T-helper 9 cell (primary cell): ENCODE results near the gene UPF1.
"Not testable (repeated sequence)": the region's sequence is repeated elsewhere in the genome, so short reads cannot be mapped to it uniquely, and the experiment has no call there.

ENCODE experiments used
- DNase-seq: peaks from one replicate; pipeline ENCODE4 v3.0.0-alpha.2; 2020

UPF1 gene

DNA sequence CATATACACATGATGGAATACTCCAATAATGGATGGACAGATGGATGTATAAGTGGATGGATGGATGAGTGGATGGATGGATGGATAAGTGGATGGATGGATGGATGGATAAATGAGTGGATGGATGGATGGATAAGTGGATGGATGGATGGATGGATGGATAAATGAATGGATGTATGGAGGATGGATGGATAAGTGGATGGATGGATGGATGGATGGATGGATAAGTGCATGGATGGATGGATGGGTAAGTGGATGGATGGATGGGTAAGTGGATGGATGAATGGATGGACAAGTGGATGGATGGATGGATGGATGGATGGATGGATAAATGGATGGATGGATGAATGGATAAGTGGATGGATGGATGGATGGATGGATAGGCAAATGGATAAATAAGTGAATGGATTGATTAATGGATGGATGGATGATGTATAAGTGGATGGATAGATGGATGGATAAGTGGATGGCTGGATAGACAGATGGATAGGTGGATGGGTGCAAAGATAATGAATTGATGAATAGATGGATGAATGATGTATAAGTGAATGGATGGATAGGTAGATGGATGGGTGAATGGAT is 32.3 kb upstream of the UPF1 start:
- no peak for DNase-seq

DNA sequence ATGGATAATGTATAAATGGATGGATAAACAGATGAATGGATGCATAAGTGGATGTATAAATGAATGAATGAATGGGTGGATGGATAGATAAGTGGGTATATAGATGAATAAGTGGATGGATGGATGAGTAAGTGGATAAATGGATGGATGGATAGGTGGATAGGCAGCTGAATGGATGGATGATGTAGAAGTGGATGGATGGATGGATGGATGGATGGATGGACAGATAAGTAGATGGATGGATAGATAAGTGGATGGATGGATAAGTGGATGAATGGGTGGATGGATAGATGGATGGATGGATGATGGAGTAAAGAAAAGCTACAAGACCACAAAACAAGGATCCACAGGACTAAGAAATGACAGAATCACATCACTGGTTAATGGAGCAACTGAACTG is 31.7 kb upstream of the UPF1 start:
- no peak for DNase-seq

DNA sequence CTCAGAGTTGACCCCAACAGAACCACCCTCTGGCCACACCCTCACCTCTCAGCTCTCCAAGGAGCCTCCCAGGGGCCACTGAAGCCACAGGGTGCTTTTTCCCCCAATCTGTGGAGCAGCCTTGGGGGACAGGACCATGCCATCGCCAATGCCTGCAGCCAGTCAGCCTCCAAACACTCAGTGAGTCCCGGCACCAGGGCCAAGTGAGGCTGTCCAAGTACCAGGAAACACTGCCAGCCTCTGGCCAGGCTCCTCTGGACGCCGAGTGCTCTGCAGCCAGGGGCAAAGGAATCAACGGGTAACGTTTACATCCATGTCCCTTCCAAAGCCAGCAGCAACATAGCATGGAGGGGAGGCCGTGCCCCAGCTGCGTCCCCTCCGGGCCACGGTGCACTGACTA is 31.1 kb upstream of the UPF1 start:
- no peak for DNase-seq

DNA sequence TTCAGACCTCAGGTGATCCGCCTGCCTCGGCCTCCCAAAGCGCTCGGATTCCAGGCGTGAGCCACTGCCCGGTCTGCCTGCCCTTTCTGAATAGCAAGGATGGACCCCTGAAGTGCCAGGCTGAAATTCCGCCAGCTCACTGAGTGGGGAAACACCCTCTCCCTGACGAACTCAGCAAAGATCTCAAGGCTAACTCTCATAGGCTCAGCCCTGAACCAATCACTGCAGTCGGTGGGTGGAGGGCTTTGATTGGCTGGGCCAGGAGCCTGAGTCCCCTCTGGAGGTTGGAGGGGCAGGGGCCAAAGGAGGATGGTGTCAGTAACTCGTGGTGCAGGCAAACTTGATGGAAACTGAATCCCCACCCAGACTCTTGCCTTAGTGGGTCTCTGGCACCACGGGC is 29.4 kb upstream of the UPF1 start:
- no peak for DNase-seq

DNA sequence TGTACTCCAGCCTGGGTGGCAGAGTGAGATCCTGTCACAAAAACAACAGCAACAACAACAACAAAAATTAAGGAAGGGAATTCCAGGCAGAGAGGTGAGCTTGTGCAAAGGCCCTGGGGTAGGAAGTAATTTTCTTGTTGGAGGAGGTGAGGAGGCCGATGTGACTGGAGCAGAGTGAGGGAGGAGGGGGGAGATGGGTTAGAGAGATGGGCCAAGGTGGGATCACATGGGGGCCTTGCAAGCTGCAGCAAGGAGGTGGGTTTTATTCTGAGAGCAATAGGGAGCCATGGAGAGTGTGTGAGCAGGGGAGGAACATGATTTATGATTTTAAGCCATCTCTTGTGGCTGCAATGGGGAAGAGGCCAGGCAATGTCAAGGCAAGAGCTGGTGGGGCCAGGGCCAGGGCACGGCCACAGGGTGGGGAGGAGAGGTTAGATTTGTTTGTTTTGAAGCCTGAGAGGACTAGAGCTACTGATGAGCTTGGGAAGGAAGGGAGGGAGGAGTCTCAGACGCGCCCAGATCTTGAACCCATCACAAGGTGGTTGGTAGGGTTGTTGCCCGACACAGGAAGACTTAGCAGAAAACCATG is 28.1 kb upstream of the UPF1 start:
- DNase-seq = no peak

DNA sequence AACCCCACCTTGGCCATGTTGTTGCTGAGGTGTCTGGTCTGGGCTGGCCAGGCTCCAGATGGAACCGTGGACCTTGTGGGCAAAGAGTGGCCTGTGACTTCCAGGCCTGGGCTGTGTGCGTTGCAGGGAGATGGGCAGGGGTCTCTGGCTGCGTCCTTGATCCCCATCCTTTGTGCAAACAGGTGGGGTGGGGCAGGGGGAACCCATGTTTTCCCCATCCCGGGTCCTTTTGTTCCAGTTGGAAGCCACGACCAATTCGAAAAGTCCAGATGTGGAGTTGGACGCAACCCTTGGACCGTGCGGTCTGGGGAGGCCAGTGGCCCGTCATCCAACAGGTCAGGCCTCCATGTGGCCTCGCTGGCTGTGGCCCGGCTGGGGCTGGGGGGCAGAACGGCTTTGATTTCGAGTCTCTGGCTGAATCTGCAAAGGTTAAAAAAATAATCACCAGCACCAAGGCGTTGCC is 27.6 kb upstream of the UPF1 start:
- DNase-seq = no peak

DNA sequence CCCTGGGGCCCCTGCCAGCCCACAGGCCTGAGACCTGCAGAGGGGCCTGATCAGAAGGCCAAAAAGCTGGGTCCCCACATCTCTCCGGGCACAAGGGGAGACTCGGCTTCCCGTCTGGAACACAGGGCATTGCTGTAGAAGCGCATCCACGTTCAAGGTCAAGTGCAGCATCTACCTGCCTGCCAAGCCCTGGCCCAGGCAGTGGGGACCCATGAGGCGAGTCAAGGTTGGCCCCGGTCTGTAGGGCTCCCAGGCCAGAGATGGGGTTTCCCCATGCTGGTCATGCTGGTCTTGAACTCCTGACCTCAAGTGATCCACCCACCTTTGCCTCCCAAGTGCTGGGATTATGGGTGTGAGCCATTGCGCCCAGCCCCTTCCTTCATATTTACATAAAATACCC is 27.1 kb upstream of the UPF1 start:
- DNase-seq = no peak

DNA sequence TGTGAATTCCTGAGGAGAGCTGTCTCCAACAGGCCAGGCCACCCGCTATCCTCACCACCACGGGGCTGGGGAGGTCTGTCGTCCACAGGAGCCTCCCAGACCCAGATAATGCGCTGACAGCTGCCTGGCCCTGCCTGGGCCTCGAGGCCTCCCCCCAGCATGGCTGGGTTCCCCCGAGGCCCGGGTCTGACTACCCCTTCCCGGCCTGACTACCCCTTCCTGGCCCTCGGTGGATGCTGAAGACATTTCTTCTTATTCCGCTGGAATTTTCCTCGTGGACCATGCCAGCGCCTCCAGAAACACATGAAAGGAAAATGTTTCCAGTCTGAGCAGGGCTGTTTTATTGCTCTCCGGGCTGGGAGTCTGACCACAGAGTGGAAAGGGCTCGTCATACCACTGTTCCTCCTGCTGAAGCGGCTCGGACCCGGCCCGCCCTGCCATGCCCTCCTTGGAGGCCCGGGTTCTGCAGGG is 23.9 kb upstream of the UPF1 start:
- DNase-seq = no peak

DNA sequence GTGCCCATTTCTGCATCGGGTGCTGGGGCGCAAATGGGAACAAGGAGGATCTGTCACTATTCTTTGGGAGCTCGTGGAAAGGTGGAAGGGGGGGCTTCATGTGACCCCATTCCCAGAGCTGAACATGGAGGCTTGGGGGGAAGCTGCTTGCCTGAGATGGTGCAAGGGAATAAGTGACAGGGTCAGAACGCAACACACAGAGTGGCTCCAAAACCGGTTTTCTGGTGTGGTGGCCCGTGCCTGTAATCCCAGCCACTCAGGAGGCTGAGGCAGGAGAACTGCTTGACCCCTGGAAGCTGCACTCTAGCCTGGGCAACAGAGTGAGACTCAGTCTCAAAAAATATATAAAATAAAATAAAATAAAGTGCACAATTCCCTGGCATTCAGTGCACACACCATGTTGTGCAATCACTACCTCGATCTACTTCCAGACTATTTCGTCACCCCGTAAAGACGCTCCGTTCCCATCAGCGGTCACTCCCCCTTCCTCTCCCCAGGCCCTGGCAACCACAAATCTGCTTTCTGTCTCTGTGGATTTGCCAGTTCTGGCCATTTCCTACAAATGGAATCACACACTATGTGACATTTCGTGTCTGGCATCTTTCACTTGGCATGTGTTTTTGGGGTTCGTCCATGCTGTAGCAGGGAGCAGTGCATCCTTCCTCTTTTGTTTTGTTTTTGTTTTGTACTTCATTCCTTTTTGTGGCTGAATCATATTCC is 22.4 kb upstream of the UPF1 start:
- DNase-seq = no peak

DNA sequence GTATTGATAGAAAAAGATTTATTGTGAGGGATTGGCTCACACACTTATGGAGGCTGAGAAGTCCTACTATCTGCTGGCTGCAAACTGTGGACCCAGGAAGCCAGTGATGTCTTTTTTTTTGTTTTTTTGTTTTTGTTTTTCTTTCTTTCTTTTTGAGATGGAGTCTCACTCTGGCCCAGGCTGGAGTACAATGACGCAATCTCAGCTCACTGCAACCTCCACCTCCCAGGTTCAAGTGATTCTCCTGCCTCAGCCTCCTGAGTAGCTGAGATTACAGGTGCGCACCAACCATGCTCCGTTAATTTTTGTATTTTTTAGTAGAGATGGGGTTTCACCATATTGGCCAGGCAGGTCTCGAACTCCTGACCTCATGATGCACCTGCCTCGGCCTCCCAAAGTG is 20.1 kb upstream of the UPF1 start:
- not testable (repeated sequence) for DNase-seq

DNA sequence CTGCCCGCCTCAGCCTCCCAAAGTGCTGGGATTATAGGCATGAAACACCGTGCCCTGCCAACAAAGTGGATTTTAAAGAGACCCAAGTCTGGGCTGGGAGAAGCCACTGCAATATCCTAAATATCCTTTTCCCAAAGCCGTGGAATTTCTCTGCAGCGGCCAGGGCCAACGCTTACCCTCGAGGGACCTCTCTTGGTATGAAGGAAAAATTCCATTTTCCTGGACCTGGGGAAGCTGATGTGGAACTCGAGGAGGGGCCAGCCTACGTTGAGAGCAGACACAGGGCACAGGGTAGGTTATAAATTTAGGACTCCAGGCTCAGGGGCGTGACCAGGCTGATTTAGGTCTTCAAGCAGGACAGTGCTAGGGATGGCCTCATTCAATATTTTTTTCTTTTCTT is 17.7 kb upstream of the UPF1 start:
- DNase-seq = no peak

DNA sequence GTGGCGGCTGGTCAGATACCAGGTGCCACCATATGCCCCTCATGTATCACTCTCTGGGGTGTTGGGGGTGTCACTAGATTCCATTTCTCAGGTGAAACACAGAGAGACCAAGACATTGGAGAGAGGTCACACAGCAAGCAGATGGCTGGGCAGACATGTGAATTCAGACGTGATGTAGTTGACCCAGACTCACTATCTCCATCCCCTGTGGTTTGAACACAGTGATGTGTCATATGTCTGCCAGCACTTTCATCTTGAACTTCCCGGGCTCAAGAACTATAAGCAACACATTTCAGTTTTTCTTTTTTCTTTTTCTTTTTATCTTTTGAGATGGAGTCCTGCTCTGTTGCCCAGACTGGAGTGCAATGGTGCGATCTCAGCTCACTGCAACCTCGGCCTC is 16.1 kb upstream of the UPF1 start:
- no peak for DNase-seq

DNA sequence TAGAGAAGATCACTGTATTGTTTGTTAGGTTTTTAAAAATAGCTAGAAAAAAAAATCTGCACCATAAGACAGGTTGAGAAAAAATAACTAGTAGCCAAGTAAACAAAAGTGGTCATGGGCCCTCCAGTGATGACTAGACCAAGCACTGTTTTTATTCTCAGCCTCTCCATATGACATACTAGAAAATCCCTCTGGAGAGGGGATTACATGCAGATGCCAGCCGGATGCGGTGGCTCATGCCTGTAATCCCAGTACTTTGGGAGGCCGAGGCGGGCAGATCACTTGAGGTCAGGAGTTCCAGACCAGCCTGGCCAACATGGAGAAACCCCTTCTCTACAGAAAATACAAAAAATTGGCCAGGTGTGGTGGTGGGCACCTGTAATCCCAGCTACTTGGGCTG is 15.1 kb upstream of the UPF1 start:
- not testable (repeated sequence) for DNase-seq

DNA sequence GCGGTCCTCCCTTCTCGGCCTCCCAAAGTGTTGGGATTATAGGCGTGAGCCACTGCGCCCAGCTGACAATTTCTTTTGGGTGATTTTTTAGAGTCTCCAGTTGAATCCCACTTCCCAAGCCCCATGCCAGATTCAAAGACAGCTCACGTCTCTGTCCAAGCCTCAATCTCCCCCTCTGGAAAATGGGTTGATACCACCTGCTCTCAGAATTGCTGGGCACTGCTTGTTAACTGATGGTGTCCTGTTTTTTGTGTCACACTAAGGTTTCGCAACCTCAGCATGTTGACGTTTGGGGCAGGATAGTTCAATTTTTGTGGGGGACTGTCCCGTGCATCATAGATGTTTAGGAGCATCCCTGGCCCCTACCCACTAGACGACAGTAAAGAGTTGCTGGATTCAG is 14.2 kb upstream of the UPF1 start:
- no peak for DNase-seq

DNA sequence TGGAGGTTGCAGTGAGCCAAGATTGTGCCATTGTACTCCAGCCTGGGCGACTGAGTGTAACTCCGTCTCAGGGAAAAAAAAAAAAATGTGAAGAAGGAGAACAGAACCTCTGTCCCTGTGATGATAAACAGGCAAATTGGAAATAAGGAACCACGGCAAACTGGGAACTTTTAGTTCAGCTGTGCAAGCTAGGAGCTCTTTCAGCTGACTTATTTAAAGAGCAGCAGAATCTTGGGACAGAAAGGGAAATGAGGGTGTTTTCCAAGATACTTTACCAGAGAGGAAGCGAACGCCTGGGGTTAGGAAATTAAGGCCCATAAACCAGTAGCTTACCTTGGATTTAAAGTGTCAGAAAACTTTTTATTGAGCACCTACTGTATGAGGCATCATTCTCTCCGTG is 3.0 kb upstream of the UPF1 start:
- no peak for DNase-seq

DNA sequence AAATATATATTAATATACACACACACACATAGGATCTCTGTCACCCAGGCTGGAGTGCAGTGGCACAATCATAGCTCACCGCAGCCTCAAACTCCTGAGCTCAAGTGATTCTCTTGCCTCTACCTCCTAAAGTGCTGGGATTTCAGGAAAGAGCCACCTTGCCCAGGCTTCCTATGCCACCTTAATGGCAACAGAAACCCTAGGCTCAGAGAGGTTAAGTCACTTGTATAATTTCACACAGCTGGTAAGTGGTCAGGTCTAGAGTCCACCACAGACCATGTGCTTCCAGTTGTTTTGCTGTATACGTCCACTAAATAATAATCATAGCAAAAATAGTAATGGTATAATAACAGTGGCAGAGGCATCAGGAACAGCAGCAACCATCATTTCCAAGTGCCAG is 1.3 kb upstream of the UPF1 start:
- no peak for DNase-seq

DNA sequence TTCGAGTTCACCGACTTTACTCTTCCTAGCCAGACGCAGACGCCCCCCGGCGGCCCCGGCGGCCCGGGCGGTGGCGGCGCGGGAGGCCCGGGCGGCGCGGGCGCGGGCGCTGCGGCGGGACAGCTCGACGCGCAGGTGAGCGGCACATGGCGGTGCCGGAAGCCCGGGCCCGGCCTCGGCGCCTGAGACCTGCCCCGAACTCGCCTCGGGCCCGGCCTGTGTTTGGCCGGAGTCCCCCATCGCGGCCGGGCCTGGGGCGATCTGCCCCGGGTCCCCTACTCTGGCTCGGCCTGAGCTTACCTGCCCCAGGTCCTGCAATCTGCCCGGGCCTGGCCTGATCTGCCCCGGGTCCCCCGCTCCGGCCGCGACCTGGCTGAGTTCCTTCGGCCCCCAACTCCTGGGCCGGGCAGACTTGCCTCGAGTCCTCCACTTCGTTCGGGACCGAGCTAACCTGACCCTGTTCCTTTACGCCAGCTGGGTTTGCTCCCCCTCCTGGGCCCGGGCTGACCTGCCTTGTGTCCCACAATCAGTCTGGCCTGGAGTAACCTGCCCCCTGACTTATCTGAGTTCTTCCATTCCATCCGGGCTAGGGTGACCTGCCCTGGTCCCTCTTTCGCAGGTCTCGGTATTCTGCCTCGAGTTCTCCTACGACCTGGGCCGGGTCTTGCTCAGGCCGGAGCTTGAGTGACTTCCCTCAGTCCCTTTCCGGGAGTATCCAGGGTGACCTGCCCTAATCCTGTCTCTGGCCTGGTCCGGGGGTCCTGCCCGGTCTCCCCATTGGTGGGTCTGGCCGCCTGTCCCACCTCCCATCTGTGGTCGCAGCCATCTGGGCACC is 764 bp downstream of the UPF1 start:
- no peak for DNase-seq

DNA sequence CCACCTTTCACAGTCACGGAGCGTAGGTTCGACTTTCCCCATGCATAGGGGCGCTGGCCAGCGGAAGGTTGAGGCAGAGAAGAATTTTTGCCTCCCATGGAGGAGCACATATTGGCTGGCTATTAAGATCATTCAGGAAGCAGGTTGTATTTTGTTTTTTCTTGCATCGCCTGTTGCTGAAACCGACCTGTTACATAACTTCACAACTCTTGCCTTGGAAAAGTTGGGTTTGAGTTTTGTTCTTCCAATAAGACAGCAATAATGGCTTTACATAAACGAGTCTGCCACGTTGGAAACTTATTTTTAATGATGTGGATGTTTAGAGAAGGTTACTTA is 1.4 kb downstream of the UPF1 start:
- DNase-seq = no peak

DNA sequence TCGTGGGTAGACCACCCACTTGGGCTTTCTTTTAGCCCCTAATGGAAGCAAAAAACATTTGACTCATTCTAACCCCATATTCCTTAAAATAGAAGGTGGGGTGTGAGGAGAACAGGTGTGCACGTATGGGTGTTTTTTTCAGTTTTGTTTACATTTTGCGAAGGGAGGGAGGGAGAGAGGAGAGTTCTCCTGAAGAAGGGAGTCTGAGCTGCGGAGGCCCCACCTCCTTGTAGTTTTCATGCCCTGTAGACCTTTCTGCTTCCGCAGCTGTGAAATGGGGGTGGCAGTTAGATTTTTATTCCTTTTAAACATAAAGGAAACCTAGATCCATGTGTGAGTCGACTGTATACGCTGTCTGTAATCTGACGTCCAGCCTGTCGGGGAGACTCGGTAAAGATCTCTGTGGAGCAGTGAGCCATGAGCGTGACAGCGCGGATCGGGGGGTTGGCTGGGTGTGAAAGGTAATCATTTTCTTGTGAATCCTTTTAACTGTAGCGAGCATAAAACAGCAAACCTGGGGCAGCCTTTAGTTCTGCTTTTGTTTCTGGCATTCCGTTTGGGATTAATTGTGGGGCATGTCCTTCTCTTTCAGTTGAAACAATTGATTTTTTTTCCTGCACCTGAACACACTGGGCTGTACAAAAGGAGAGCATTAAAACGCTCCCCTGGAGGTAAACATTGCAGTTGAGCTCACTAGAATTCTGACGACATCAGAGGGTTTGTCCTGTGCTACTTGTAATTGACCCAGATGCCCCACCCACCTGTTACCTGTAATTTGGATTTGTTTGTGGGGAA is 2.3 kb downstream of the UPF1 start:
- DNase-seq = no peak

DNA sequence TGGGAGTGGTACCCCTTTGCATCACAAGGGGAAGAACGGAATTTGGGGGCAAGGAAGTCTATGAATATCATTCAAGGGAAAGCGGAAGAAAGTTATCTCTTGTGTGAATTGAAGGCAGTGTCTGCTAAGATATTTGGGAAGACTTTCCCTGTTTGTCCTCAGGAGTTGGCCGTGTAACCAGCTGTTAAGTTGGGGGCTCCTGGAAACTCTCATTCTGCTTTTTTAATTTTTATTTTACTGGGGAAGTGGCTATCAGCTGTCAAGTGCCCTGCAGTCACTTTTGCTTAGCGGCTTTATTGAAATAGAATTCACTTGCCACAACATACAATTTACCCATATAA is 2.9 kb downstream of the UPF1 start:
- no peak for DNase-seq

DNA sequence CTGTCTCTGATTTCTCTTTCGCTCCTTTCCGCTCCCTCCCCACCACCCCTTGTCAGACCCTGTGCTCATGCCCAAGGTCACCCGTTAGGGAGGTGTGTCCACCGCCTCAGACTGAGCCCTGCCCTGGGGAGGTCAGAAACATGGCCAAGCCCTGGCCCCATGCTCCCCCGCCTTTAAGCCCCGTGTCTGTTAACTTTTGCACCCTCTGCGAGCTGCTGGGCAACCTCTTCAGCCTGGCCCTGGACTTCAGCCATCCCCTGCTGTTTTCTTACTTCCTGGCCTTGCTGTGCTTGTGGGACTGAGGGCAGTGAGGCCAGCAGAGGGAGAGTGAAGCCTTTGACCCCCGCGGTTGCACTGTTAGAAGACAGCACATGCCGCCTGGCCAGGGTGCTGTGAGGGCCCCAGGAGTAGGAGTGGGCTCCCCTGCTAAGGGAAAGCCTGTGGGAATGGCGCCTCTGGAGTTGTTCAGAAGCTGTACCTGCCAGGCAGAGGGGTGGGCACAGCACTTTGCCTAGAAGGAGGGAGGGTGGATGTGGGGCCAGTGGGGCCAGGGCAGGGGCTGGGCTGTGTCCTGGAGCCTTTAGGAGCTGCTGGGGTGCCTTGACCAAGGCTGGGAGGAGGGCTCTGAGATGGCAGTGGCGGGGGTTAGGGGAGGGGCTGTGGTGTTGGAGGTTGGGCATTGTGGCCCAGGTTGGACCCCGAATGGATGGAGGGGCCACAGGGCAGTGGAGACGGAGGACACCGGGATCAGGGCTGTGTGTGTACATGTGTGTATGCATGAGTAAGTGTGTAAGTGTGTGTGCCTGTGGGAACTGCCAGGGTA is 7.9 kb downstream of the UPF1 start:
- no peak for DNase-seq
